AG10803 (cell line): ENCODE data around the gene SAMD11.

Source experiments
- DNase-seq: peaks from one replicate; pipeline ENCODE4 v3.0.0; 2010; ENCODE audit warnings: low read depth
- H3K4me3 ChIP-seq: 2 replicates; pipeline ENCODE4 v1.5.1; 2011; ENCODE audit warnings: mild to moderate bottlenecking, low read length, control low read depth
- CTCF ChIP-seq: conservative IDR thresholded peaks from 2 replicates; pipeline ENCODE4 v1.5.1; 2011; ENCODE audit warnings: mild to moderate bottlenecking, low read length, control low read depth, inconsistent platforms

The SAMD11 gene

GRCh38 chr1:979744-980072 lies 56.0 kb downstream of the SAMD11 start:
- DNase-seq, result no peak
- no peak overlapping the region for H3K4me3 ChIP-seq
- TF ChIP-seq CTCF, result no peak

GRCh38 chr1:980137-980571 lies 56.4 kb downstream of the SAMD11 start:
- no peak for DNase-seq

GRCh38 chr1:980602-981395 lies 57.1 kb downstream of the SAMD11 start:
- DNase-seq, result no peak
- no peak overlapping the region for H3K4me3 ChIP-seq
- no peak for TF ChIP-seq CTCF

More at GRCh38 chr1:980137-980571, 56.4 kb downstream of the SAMD11 start:
- TF ChIP-seq CTCF, result no peak
- no peak overlapping the region for H3K4me3 ChIP-seq

GRCh38 chr1:981491-981954 lies 57.8 kb downstream of the SAMD11 start:
- DNase-seq, result no peak
- no peak for TF ChIP-seq CTCF
- no peak overlapping the region for H3K4me3 ChIP-seq

GRCh38 chr1:981955-982558 lies 58.3 kb downstream of the SAMD11 start, which contains the start of gene PERM1:
Gene PERM1 (minus strand): TSS chr1:982093. CDS start chr1:981029, 1,064 bp downstream.
- TF ChIP-seq CTCF, result no peak
- H3K4me3 ChIP-seq, result no peak within 1 kb of the TSS
- no peak for DNase-seq

- DNase-seq, result no peak
- no peak overlapping the region for H3K4me3 ChIP-seq
- TF ChIP-seq CTCF, result no peak
Measured at GRCh38 chr1:982765-983436, 59.2 kb downstream of the SAMD11 start.
